ENCODE data around the gene RIN3. TPM values are rescaled to one million over a fixed set of nuclear protein-coding genes. Genes with fewer than 3 reads are reported as not detected.

The RIN3 gene
- total and polyA plus RNA-seq, 2 experiments from 2014 or later: 1.8 to 7.0 TPM

GRCh38 chr14:92613681-92614260 lies 100.2 kb downstream of the RIN3 start:
- Histone ChIP-seq H3K9me3 (ENCODE audit: low read depth) (no peaks in the 10 kb centered on the region), H3K4me1 (ENCODE audit: insufficient read depth) (peaks cover under 1% of the 10 kb centered on the region; the same call in 1 of the 2 replicates), H3K27ac (no peak overlapping the region), H2AFZ (no peak overlapping the region), H3F3A (ENCODE audit: insufficient read depth) (no peaks in the 10 kb centered on the region), H3K9me2 (ENCODE audit: insufficient read depth) (no peaks in the 10 kb centered on the region), H3K9ac (no peak overlapping the region), H3K79me2 (ENCODE audit: insufficient read depth) (0 out of 2 replicates have a peak, but pooled peaks cover 8% of the 10 kb centered on the region), H3K4me2 (ENCODE audit: unreplicated experiment) (no peak overlapping the region), H4K20me1 (ENCODE audit: insufficient read depth) (no peaks in the 10 kb centered on the region), H3K4me3 (no peak overlapping the region), H3K27me3 (replicated peaks; ENCODE audit: insufficient read depth) (no peaks in the 10 kb centered on the region), H3K36me3 (ENCODE audit: low read depth) (no peaks in the 10 kb centered on the region)
- TF ChIP-seq EZH2phosphoT487 (IDR thresholded peaks at IDR 0.05; ENCODE audit: insufficient read depth, low read depth) (no peak), EZH2 (IDR thresholded peaks at IDR 0.05; ENCODE audit: insufficient read depth, poor library complexity, severe bottlenecking) (no peak)
- in situ Hi-C loops (cut with MboI): no loop called here
- WGBS, 2 experiments (ENCODE audit: low coverage in 1 of 2, low lambda C conversion rate in 2 of 2, missing lambda C conversion rate in 2 of 2): 84 to 90% methylated on average over 10 of the region's 10 CpGs
- DNase-seq: no peak

GRCh38 chr14:92615451-92615850 lies 101.9 kb downstream of the RIN3 start:
- H3F3A ChIP-seq (ENCODE audit: insufficient read depth): peaks cover 9% of the 10 kb centered on the region; the same call in 1 of the 2 replicates
- in situ Hi-C loops (cut with MboI): no loop called here
- peaks cover 17% of the 10 kb centered on the region for H3K4me1 ChIP-seq (ENCODE audit: insufficient read depth)
- H3K9me3 ChIP-seq (ENCODE audit: low read depth): no peaks in the 10 kb centered on the region
- no peaks in the 10 kb centered on the region for H3K36me3 ChIP-seq (ENCODE audit: low read depth)
- no peak overlapping the region for H3K27ac ChIP-seq
- no peak overlapping the region for H3K4me2 ChIP-seq (ENCODE audit: unreplicated experiment)
- no peak for DNase-seq
- no peaks in the 10 kb centered on the region for H4K20me1 ChIP-seq (ENCODE audit: insufficient read depth)
- no peak overlapping the region for H3K4me3 ChIP-seq
- H2AFZ ChIP-seq: no peak overlapping the region
- WGBS, 2 experiments (ENCODE audit: low coverage in 1 of 2, low lambda C conversion rate in 2 of 2, missing lambda C conversion rate in 2 of 2): 98% methylated on average over 4 of the region's 4 CpGs
- no peaks in the 10 kb centered on the region for H3K27me3 ChIP-seq (replicated peaks; ENCODE audit: insufficient read depth)
- no peaks in the 10 kb centered on the region for H3K79me2 ChIP-seq (ENCODE audit: insufficient read depth)
- no peaks in the 10 kb centered on the region for H3K9me2 ChIP-seq (ENCODE audit: insufficient read depth)
- TF ChIP-seq EZH2phosphoT487 (IDR thresholded peaks at IDR 0.05; ENCODE audit: insufficient read depth, low read depth): no peak
- no peak for TF ChIP-seq EZH2 (IDR thresholded peaks at IDR 0.05; ENCODE audit: insufficient read depth, poor library complexity, severe bottlenecking)
- no peak overlapping the region for H3K9ac ChIP-seq

GRCh38 chr14:92616178-92616577 lies 102.6 kb downstream of the RIN3 start:
- no peak for DNase-seq
- no peaks in the 10 kb centered on the region; the same call in 1 of the 2 replicates for H3K36me3 ChIP-seq (ENCODE audit: low read depth)
- H3K4me1 ChIP-seq (ENCODE audit: insufficient read depth): peaks cover 19% of the 10 kb centered on the region
- peaks cover 9% of the 10 kb centered on the region; the same call in 1 of the 2 replicates for H3F3A ChIP-seq (ENCODE audit: insufficient read depth)
- H3K27me3 ChIP-seq (replicated peaks; ENCODE audit: insufficient read depth): no peaks in the 10 kb centered on the region
- no peak overlapping the region for H3K4me2 ChIP-seq (ENCODE audit: unreplicated experiment)
- H3K9me3 ChIP-seq (ENCODE audit: low read depth): no peaks in the 10 kb centered on the region
- no peaks in the 10 kb centered on the region for H4K20me1 ChIP-seq (ENCODE audit: insufficient read depth)
- H2AFZ ChIP-seq: no peak overlapping the region
- 97 to 99% methylated on average over 5 of the region's 5 CpGs for WGBS, 2 experiments (ENCODE audit: low coverage in 1 of 2, low lambda C conversion rate in 2 of 2, missing lambda C conversion rate in 2 of 2)
- H3K27ac ChIP-seq: no peak overlapping the region
- no peak overlapping the region for H3K4me3 ChIP-seq
- no peak overlapping the region for H3K9ac ChIP-seq
- H3K9me2 ChIP-seq (ENCODE audit: insufficient read depth): no peaks in the 10 kb centered on the region
- TF ChIP-seq EZH2 (IDR thresholded peaks at IDR 0.05; ENCODE audit: insufficient read depth, poor library complexity, severe bottlenecking): no peak
- no peak for TF ChIP-seq EZH2phosphoT487 (IDR thresholded peaks at IDR 0.05; ENCODE audit: insufficient read depth, low read depth)
- no peaks in the 10 kb centered on the region for H3K79me2 ChIP-seq (ENCODE audit: insufficient read depth)
- in situ Hi-C loops (cut with MboI): no loop called here

- TF ChIP-seq EZH2 (IDR thresholded peaks at IDR 0.05; ENCODE audit: insufficient read depth, poor library complexity, severe bottlenecking) (no peak), EZH2phosphoT487 (IDR thresholded peaks at IDR 0.05; ENCODE audit: insufficient read depth, low read depth) (no peak)
- Histone ChIP-seq H3K4me3 (no peak overlapping the region), H4K20me1 (ENCODE audit: insufficient read depth) (no peaks in the 10 kb centered on the region), H3F3A (ENCODE audit: insufficient read depth) (peaks cover 9% of the 10 kb centered on the region; the same call in 1 of the 2 replicates), H3K4me2 (ENCODE audit: unreplicated experiment) (no peak overlapping the region), H3K27ac (no peak overlapping the region), H3K4me1 (ENCODE audit: insufficient read depth) (peaks cover 19% of the 10 kb centered on the region), H3K9me3 (ENCODE audit: low read depth) (no peaks in the 10 kb centered on the region), H2AFZ (no peak overlapping the region), H3K79me2 (ENCODE audit: insufficient read depth) (no peaks in the 10 kb centered on the region), H3K27me3 (replicated peaks; ENCODE audit: insufficient read depth) (no peaks in the 10 kb centered on the region), H3K36me3 (ENCODE audit: low read depth) (peaks cover 5% of the 10 kb centered on the region; the same call in 1 of the 2 replicates), H3K9me2 (ENCODE audit: insufficient read depth) (no peaks in the 10 kb centered on the region), H3K9ac (no peak overlapping the region)
- DNase-seq: no peak
- in situ Hi-C loops (cut with MboI): no loop called here
Measured at GRCh38 chr14:92617581-92617980, 104.0 kb downstream of the RIN3 start.
